Trophoblast cell (in vitro differentiated cells and primary cell): ENCODE data around the gene UNK.
A peak's percentile ranks its signal among the peaks of the same experiment; 100 is the strongest.

Experiments
- DNase-seq, 2 donors: peaks; one replicate each; pipeline ENCODE4 v3.0.0-alpha.2; 2016
- H2AFZ ChIP-seq: 2 replicates; pipeline ENCODE4 v1.6.1; 2013; ENCODE audit warnings: low read length, moderate library complexity, mild to moderate bottlenecking; ENCODE audit not compliant: insufficient read depth, poor library complexity
- H2AK5ac ChIP-seq: 2 replicates; pipeline ENCODE4 v1.6.1; 2013; ENCODE audit warnings: mild to moderate bottlenecking, low read length
- H2BK120ac ChIP-seq: 2 replicates; pipeline ENCODE4 v1.6.1; 2013; ENCODE audit warnings: low read length, mild to moderate bottlenecking, moderate library complexity; ENCODE audit not compliant: insufficient read depth, poor library complexity
- H2BK12ac ChIP-seq: 2 replicates; pipeline ENCODE4 v1.6.1; 2013; ENCODE audit warnings: mild to moderate bottlenecking, low read length, moderate library complexity
- H2BK5ac ChIP-seq: 2 replicates; pipeline ENCODE4 v1.6.1; 2013; ENCODE audit warnings: low read length, low read depth, moderate library complexity, mild to moderate bottlenecking; ENCODE audit not compliant: poor library complexity
- H3K14ac ChIP-seq: 2 replicates; pipeline ENCODE4 v1.6.1; 2013; ENCODE audit warnings: mild to moderate bottlenecking, low read length
- H3K18ac ChIP-seq: 2 replicates; pipeline ENCODE4 v1.6.1; 2013; ENCODE audit warnings: mild to moderate bottlenecking, low read length
- H3K23ac ChIP-seq: 2 replicates; pipeline ENCODE4 v1.6.1; 2013; ENCODE audit warnings: low read length
- H3K27ac ChIP-seq: 2 replicates; pipeline ENCODE4 v1.5.1; 2013; ENCODE audit warnings: low read depth, mild to moderate bottlenecking, inconsistent platforms, low read length, moderate library complexity
- H3K27me3 ChIP-seq: 2 replicates; pipeline ENCODE4 v1.6.1; 2013; ENCODE audit warnings: inconsistent platforms, mild to moderate bottlenecking, low read length, moderate library complexity; ENCODE audit not compliant: insufficient read depth
- H3K36me3 ChIP-seq, 2 experiments: 1 replicate in 1 of 2; 2 replicates in 1 of 2; pipeline ENCODE4 v1.6.1; 2013; ENCODE audit warnings: low read length in 2 of 2, mild to moderate bottlenecking in 2 of 2, moderate library complexity in 1 of 2; ENCODE audit not compliant: insufficient read depth in 2 of 2, control insufficient read depth in 1 of 2
- H3K4ac ChIP-seq: 2 replicates; pipeline ENCODE4 v1.6.1; 2013; ENCODE audit warnings: low read depth, mild to moderate bottlenecking, low read length, moderate library complexity
- H3K4me1 ChIP-seq, 2 experiments: 1 replicate in 1 of 2; 2 replicates in 1 of 2; pipeline ENCODE4 v1.6.1; 2013; ENCODE audit warnings: low read length in 2 of 2, mild to moderate bottlenecking in 2 of 2, moderate library complexity in 1 of 2; ENCODE audit not compliant: insufficient read depth in 2 of 2, control insufficient read depth in 1 of 2
- H3K4me2 ChIP-seq: 2 replicates; pipeline ENCODE4 v1.6.1; 2013; ENCODE audit warnings: inconsistent platforms, mild to moderate bottlenecking, low read length, moderate library complexity
- H3K4me3 ChIP-seq: 2 replicates; pipeline ENCODE4 v1.5.1; 2013; ENCODE audit warnings: mild to moderate bottlenecking, low read depth, low read length, inconsistent platforms
- H3K79me1 ChIP-seq: one replicate; pipeline ENCODE4 v1.6.1; 2013; ENCODE audit warnings: low read length
- H3K79me2 ChIP-seq: 2 replicates; pipeline ENCODE4 v1.6.1; 2013; ENCODE audit warnings: low read length, mild to moderate bottlenecking; ENCODE audit not compliant: control insufficient read depth, insufficient read depth, poor library complexity
- H3K9ac ChIP-seq: 2 replicates; pipeline ENCODE4 v1.6.1; 2013; ENCODE audit warnings: mild to moderate bottlenecking, low read length
- H3K9me3 ChIP-seq: 2 replicates; pipeline ENCODE4 v1.6.1; 2013; ENCODE audit warnings: low read depth, mild to moderate bottlenecking, control low read depth, inconsistent platforms, low read length; ENCODE audit not compliant: insufficient read depth
- H4K12ac ChIP-seq: 2 replicates; pipeline ENCODE4 v1.6.1; 2013; ENCODE audit warnings: low read depth, mild to moderate bottlenecking, low read length, moderate library complexity
- H4K8ac ChIP-seq: 2 replicates; pipeline ENCODE4 v1.6.1; 2013; ENCODE audit warnings: low read depth, mild to moderate bottlenecking, low read length, moderate library complexity
- H4K91ac ChIP-seq: one replicate; pipeline ENCODE4 v1.6.1; 2013; ENCODE audit warnings: low read depth, mild to moderate bottlenecking, low read length, moderate library complexity
- WGBS: extraction: QIAGEN DNeasy Blood & Tissue Kit; methylation state at CpG from one replicate; pipeline ENCODE4 v1.1.7; 2013; ENCODE audit warnings: missing lambda C conversion rate; ENCODE audit not compliant: insufficient read length, insufficient coverage; ENCODE audit errors: extremely low coverage; 5-methylcytosine and 5-hydroxymethylcytosine counted together

UNK gene

GRCh38 chr17:75813081-75814020 lies 28.7 kb downstream of the UNK start:
- no peak overlapping the region for H3K9ac ChIP-seq
- no peaks in the 10 kb centered on the region for H3K9me3 ChIP-seq
- H3K79me1 ChIP-seq, result peaks cover 12% of the 10 kb centered on the region
- no peak overlapping the region for H4K8ac ChIP-seq
- no peak overlapping the region for H3K27ac ChIP-seq
- no peak overlapping the region for H3K4ac ChIP-seq
- H2AK5ac ChIP-seq, result no peak overlapping the region
- no peak overlapping the region for H4K12ac ChIP-seq
- H2BK12ac ChIP-seq, result no peak overlapping the region
- H3K36me3 ChIP-seq, result peaks cover 72 to 76% of the 10 kb centered on the region in 2 experiments
- H2BK5ac ChIP-seq, result no peak overlapping the region
- no peak overlapping the region for H2BK120ac ChIP-seq
- H4K91ac ChIP-seq, result no peak overlapping the region
- H3K18ac ChIP-seq, result no peak overlapping the region
- H3K14ac ChIP-seq, result no peak overlapping the region
- H3K4me1 ChIP-seq, result peaks cover 24 to 30% of the 10 kb centered on the region in 2 experiments
- H2AFZ ChIP-seq, result no peak overlapping the region
- no CpG with 5 or more reads among the region's 24 CpGs for WGBS
- H3K4me2 ChIP-seq, result no peak overlapping the region
- DNase-seq, result no peak
- H3K4me3 ChIP-seq, result no peak overlapping the region
- H3K23ac ChIP-seq, result no peak overlapping the region
- peaks cover 6% of the 10 kb centered on the region for H3K79me2 ChIP-seq
- H3K27me3 ChIP-seq, result no peaks in the 10 kb centered on the region

- Histone ChIP-seq H3K18ac (no peak overlapping the region), H3K79me1 (peaks cover 9% of the 10 kb centered on the region), H4K8ac (no peak overlapping the region), H3K9ac (no peak overlapping the region), H3K4me3 (no peak overlapping the region), H3K4me2 (no peak overlapping the region), H2BK5ac (no peak overlapping the region), H2AK5ac (no peak overlapping the region), H3K4me1 (peaks cover 20 to 25% of the 10 kb centered on the region in 2 experiments), H3K36me3 (peaks cover 79 to 82% of the 10 kb centered on the region in 2 experiments), H3K23ac (no peak overlapping the region), H4K12ac (no peak overlapping the region), H2BK12ac (no peak overlapping the region), H3K4ac (no peak overlapping the region), H4K91ac (no peak overlapping the region), H3K27me3 (no peaks in the 10 kb centered on the region), H3K27ac (no peak overlapping the region), H3K9me3 (no peaks in the 10 kb centered on the region), H3K79me2 (peaks cover 5% of the 10 kb centered on the region), H2BK120ac (no peak overlapping the region), H3K14ac (no peak overlapping the region), H2AFZ (no peak overlapping the region)
- no peak for DNase-seq
- no CpG with 5 or more reads among the region's 6 CpGs for WGBS
Measured at GRCh38 chr17:75814021-75814395, 29.4 kb downstream of the UNK start.

- Histone ChIP-seq H3K4me2 (no peak overlapping the region), H3K4me1 (peaks cover 11 to 17% of the 10 kb centered on the region in 2 experiments), H2BK5ac (peak overlapping the region; percentile 70), H2AFZ (peak overlapping the region; percentile 19), H3K36me3 (peaks cover 83 to 85% of the 10 kb centered on the region in 2 experiments), H4K91ac (peak overlapping the region; percentile 76), H2BK12ac (peak overlapping the region; percentile 59), H3K79me1 (peaks cover 4% of the 10 kb centered on the region), H2AK5ac (peak overlapping the region; percentile 48), H3K18ac (peak overlapping the region; percentile 50), H3K27me3 (no peaks in the 10 kb centered on the region), H3K9ac (no peak overlapping the region), H3K79me2 (peaks cover 2% of the 10 kb centered on the region), H4K8ac (peak overlapping the region; percentile 74), H3K27ac (peak overlapping the region; percentile 35), H3K23ac (no peak overlapping the region), H4K12ac (no peak overlapping the region), H2BK120ac (peak overlapping the region; percentile 27), H3K14ac (peak overlapping the region; percentile 58), H3K4me3 (no peak overlapping the region), H3K9me3 (no peaks in the 10 kb centered on the region), H3K4ac (no peak overlapping the region)
- WGBS, result no CpG with 5 or more reads among the region's 13 CpGs
- DNase-seq, result peak; percentile 72 to 82
Measured at GRCh38 chr17:75814900-75815373, 30.3 kb downstream of the UNK start.

GRCh38 chr17:75815399-75815798 lies 30.8 kb downstream of the UNK start:
- Histone ChIP-seq H3K27me3 (no peaks in the 10 kb centered on the region), H2BK5ac (no peak overlapping the region), H3K79me1 (peaks cover 4% of the 10 kb centered on the region), H3K27ac (peak overlapping the region; percentile 19), H3K4ac (no peak overlapping the region), H3K4me1 (peaks cover 11 to 14% of the 10 kb centered on the region in 2 experiments), H2AFZ (no peak overlapping the region), H3K79me2 (no peaks in the 10 kb centered on the region), H2AK5ac (no peak overlapping the region), H4K12ac (no peak overlapping the region), H3K4me2 (no peak overlapping the region), H3K4me3 (no peak overlapping the region), H3K23ac (no peak overlapping the region), H3K36me3 (peaks cover 84 to 85% of the 10 kb centered on the region in 2 experiments), H4K91ac (peak overlapping the region; percentile 48), H2BK120ac (no peak overlapping the region), H3K9me3 (no peaks in the 10 kb centered on the region), H4K8ac (no peak overlapping the region), H3K14ac (no peak overlapping the region), H3K9ac (no peak overlapping the region), H2BK12ac (no peak overlapping the region), H3K18ac (no peak overlapping the region)
- no CpG with 5 or more reads among the region's 3 CpGs for WGBS
- DNase-seq, result no peak
